PC-9 (cell line): ENCODE results near the gene NUB1. TPM values are rescaled to one million over a fixed set of nuclear protein-coding genes. Genes with fewer than 3 reads are reported as not detected.

Experiments used
- BruUV-seq: library from RNA; stranded (reverse); fragments of 400-500 nt; replicated peaks from 2 replicates; lab custom pipeline; 2021; lab: Mats Ljungman, UMichigan
- CTCF ChIA-PET: fragments of 300-600 bp; sonication (Branson Sonifier 250); formaldehyde crosslinking; loops from one replicate; lab custom pipeline; 2022; ENCODE audit warnings: antibody characterized with exemption; lab: Charles Lee
- POLR2A ChIA-PET: fragments of 300-600 bp; sonication (Branson Sonifier 250); formaldehyde crosslinking; loops from one replicate; lab custom pipeline; 2022; ENCODE audit warnings: antibody characterized with exemption; ENCODE audit not compliant: unreplicated experiment; lab: Charles Lee
- DNase-seq, 2 experiments: peaks; one replicate each; pipeline versions ENCODE4 v3.0.0 to v3.0.0-alpha.2; 2015 to 2022; ENCODE audit warnings: mixed read lengths in 1 of 2
- H2AFZ ChIP-seq: fragments of 200-600 bp; sonication (generic); 2 replicates; pipeline ENCODE4 v1.8.1; 2017; ENCODE audit warnings: antibody characterized with exemption
- H3F3A ChIP-seq: fragments of 200-600 bp; sonication (generic); 2 replicates; pipeline ENCODE4 v1.8.1; 2017; ENCODE audit warnings: antibody characterized with exemption, mild to moderate bottlenecking, low read depth; ENCODE audit not compliant: insufficient read depth
- H3K27ac ChIP-seq: fragments of 200-600 bp; sonication (generic); 2 replicates; pipeline ENCODE4 v1.6.1; 2016; ENCODE audit warnings: mixed run types
- H3K27me3 ChIP-seq: fragments of 200-600 bp; sonication (generic); 2 replicates; pipeline ENCODE4 v1.6.1; 2016; ENCODE audit warnings: low read depth, mixed run types; ENCODE audit not compliant: insufficient read depth
- H3K36me3 ChIP-seq: fragments of 200-600 bp; sonication (generic); 2 replicates; pipeline ENCODE4 v1.6.1; 2016; ENCODE audit warnings: low read depth, mixed run types
- H3K4me1 ChIP-seq: fragments of 200-600 bp; sonication (generic); replicated peaks from 2 replicates; pipeline ENCODE4 v1.6.1; 2016; ENCODE audit warnings: mixed run types; ENCODE audit not compliant: insufficient read depth
- H3K4me2 ChIP-seq: fragments of 200-600 bp; sonication (generic); 2 replicates; pipeline ENCODE4 v1.6.1; 2017; ENCODE audit warnings: mixed run types
- H3K4me3 ChIP-seq: fragments of 200-600 bp; sonication (generic); 2 replicates; pipeline ENCODE4 v1.6.1; 2016; ENCODE audit warnings: mixed run types
- H3K79me2 ChIP-seq: fragments of 200-600 bp; sonication (generic); 2 replicates; pipeline ENCODE4 v1.6.1; 2017; ENCODE audit warnings: low read depth, mixed run types
- H3K9me2 ChIP-seq: fragments of 200-600 bp; sonication (generic); 2 replicates; pipeline ENCODE4 v1.8.1; 2017; ENCODE audit warnings: mild to moderate bottlenecking; ENCODE audit not compliant: insufficient read depth
- H3K9me3 ChIP-seq: fragments of 200-600 bp; sonication (generic); 2 replicates; pipeline ENCODE4 v1.8.1; 2016; ENCODE audit warnings: low read depth; ENCODE audit not compliant: insufficient read depth
- H4K20me1 ChIP-seq: fragments of 200-600 bp; sonication (generic); 2 replicates; pipeline ENCODE4 v1.8.1; 2017; ENCODE audit not compliant: insufficient read depth
- CTCF ChIP-seq: fragments of 200-600 bp; sonication (generic); conservative IDR thresholded peaks from 2 replicates; pipeline ENCODE4 v1.6.1; 2017; ENCODE audit warnings: mixed run types, antibody characterized with exemption, mild to moderate bottlenecking, moderate library complexity
- EZH2 ChIP-seq: fragments of 200-600 bp; sonication (generic); IDR thresholded peaks from 2 replicates; pipeline ENCODE4 v1.8.0; 2017; ENCODE audit warnings: antibody characterized with exemption, low read depth
- intact Hi-C: fragments of 100-400 bp; cut with micrococcal nuclease; formaldehyde crosslinking; loops from one replicate; pipeline ENCODE4 v1.10.0; 2022; ENCODE audit not compliant: unreplicated experiment
- total RNA-seq: library from RNA; stranded (reverse); gene quantifications from 2 replicates; pipeline ENCODE4 v1.2.3, GENCODE V29; 2021

The NUB1 gene
- total RNA-seq, 1 experiment from 2014 or later = 80.6 TPM

GRCh38 chr7:151404216-151405011 is 62.8 kb downstream of the NUB1 start:
- Histone ChIP-seq H3K27me3 (no peaks in the 10 kb centered on the region), H3F3A (0 out of 2 replicates have a peak, but pooled peaks cover 4% of the 10 kb centered on the region), H3K79me2 (no peaks in the 10 kb centered on the region), H3K9me3 (no peaks in the 10 kb centered on the region), H3K9me2 (no peaks in the 10 kb centered on the region), H3K36me3 (no peaks in the 10 kb centered on the region), H4K20me1 (no peaks in the 10 kb centered on the region), H3K4me1 (peaks cover 22% of the 10 kb centered on the region), H3K4me3 (no peak overlapping the region), H2AFZ (no peak overlapping the region), H3K4me2 (peak overlapping the region; percentile 44), H3K27ac (no peak overlapping the region)
- intact Hi-C loops = loop anchor here (1.0 kb wide), 1 partner anchor 24 kb away; no protein-coding TSS in a partner anchor
- POLR2A ChIA-PET = no interaction called here
- no peak for TF ChIP-seq EZH2
- TF ChIP-seq CTCF = no peak
- DNase-seq = peak; percentile 59 to 81
- BruUV-seq = no TSS peak
- CTCF ChIA-PET = no interaction called here

GRCh38 chr7:151405056-151405455 is 63.4 kb downstream of the NUB1 start:
- Histone ChIP-seq H3K79me2 (no peaks in the 10 kb centered on the region), H3K9me3 (no peaks in the 10 kb centered on the region), H2AFZ (no peak overlapping the region), H3K36me3 (no peaks in the 10 kb centered on the region), H3K4me2 (no peak overlapping the region), H3K27me3 (no peaks in the 10 kb centered on the region), H3F3A (0 out of 2 replicates have a peak, but pooled peaks cover 4% of the 10 kb centered on the region), H3K27ac (no peak overlapping the region), H4K20me1 (no peaks in the 10 kb centered on the region), H3K9me2 (no peaks in the 10 kb centered on the region), H3K4me1 (peaks cover 22% of the 10 kb centered on the region), H3K4me3 (no peak overlapping the region)
- intact Hi-C loops = no loop called here
- DNase-seq = no peak
- CTCF ChIA-PET = no interaction called here
- TF ChIP-seq CTCF (no peak), EZH2 (no peak)
- POLR2A ChIA-PET = no interaction called here
- no TSS peak for BruUV-seq

- no peaks in the 10 kb centered on the region for H3K9me3 ChIP-seq
- no peaks in the 10 kb centered on the region for H3K27me3 ChIP-seq
- peaks cover 22% of the 10 kb centered on the region for H3K4me1 ChIP-seq
- H4K20me1 ChIP-seq = no peaks in the 10 kb centered on the region
- no peak overlapping the region for H3K4me2 ChIP-seq
- no peak overlapping the region for H3K27ac ChIP-seq
- ChIA-PET POLR2A (no interaction called here), CTCF (no interaction called here)
- BruUV-seq = no TSS peak
- intact Hi-C loops = no loop called here
- no peaks in the 10 kb centered on the region for H3K9me2 ChIP-seq
- no peaks in the 10 kb centered on the region for H3K36me3 ChIP-seq
- H2AFZ ChIP-seq = no peak overlapping the region
- DNase-seq = no peak
- no peaks in the 10 kb centered on the region for H3K79me2 ChIP-seq
- no peak overlapping the region for H3K4me3 ChIP-seq
- TF ChIP-seq CTCF (no peak), EZH2 (no peak)
- H3F3A ChIP-seq = 0 out of 2 replicates have a peak, but pooled peaks cover 4% of the 10 kb centered on the region
Measured at GRCh38 chr7:151405588-151405987, 64.0 kb downstream of the NUB1 start.
